HepG2 (cell line): ENCODE measurements around the gene SYNPR. TPM values are rescaled to one million over a fixed set of nuclear protein-coding genes. Genes with fewer than 3 reads are reported as not detected.

Source experiments
- ATAC-seq: fragments of 200-7000 bp; cut with Tn5 transposase; 3 replicates; pipeline ENCODE4 v1.9.1; 2020; ENCODE audit warnings: mild to moderate bottlenecking, moderate library complexity
- BruUV-seq: library from RNA; stranded (reverse); fragments of 400-500 nt; replicated peaks from 2 replicates; lab custom pipeline; 2021; lab: Mats Ljungman, UMichigan
- CTCF ChIA-PET: fragments of 300-600 bp; formaldehyde crosslinking; extraction: SDS; loops from one replicate; lab custom pipeline; 2021; ENCODE audit warnings: low total read pairs, inconsistent platforms, low intra/inter-chr PET ratio; lab: Yijun Ruan, JAX
- POLR2A ChIA-PET: fragments of 350-600 bp; sonication (Branson Sonifier 250); formaldehyde crosslinking; loops from one replicate; lab custom pipeline; 2020; ENCODE audit warnings: antibody characterized with exemption, inconsistent platforms; lab: Yijun Ruan, JAX
- DNase-seq: peaks from one replicate; pipeline ENCODE4 v3.0.0-alpha.2; 2015; ENCODE audit warnings: low spot score
- FAIRE-seq: peaks from 3 replicates; lab custom pipeline; 2011; peaks lifted over from hg19 to GRCh38; lab: Jason Lieb, UNC
- H2AFZ ChIP-seq: one replicate; pipeline ENCODE4 v1.6.1; 2011; ENCODE audit warnings: low read length, inconsistent platforms
- H3K27ac ChIP-seq: fragments of 300-600 bp; 3 replicates; pipeline ENCODE4 v1.8.0; 2011; ENCODE audit warnings: mixed run types, mild to moderate bottlenecking, mixed read lengths, low read length, inconsistent platforms; ENCODE audit not compliant: insufficient read depth; ENCODE audit errors: extremely low read length
- H3K27me3 ChIP-seq, 2 experiments: fragments of 200-600 bp in 1 of 2; 2 replicates in 1 of 2; 3 replicates in 1 of 2; pipeline versions ENCODE4 v1.6.0 to v1.8.0; 2011; ENCODE audit warnings: low read length in 2 of 2, mild to moderate bottlenecking in 2 of 2, moderate library complexity in 2 of 2, inconsistent platforms in 1 of 2; ENCODE audit not compliant: insufficient read depth in 2 of 2, control insufficient read depth in 1 of 2
- H3K36me3 ChIP-seq, 2 experiments: fragments of 200-600 bp in 1 of 2; replicated peaks in 1 of 2; 2 replicates in 1 of 2; 3 replicates in 1 of 2; pipeline versions ENCODE4 v1.5.1 to v1.8.0; 2011; ENCODE audit warnings: low read length in 2 of 2, inconsistent platforms in 1 of 2; ENCODE audit not compliant: insufficient read depth in 2 of 2, control insufficient read depth in 1 of 2
- H3K4me1 ChIP-seq: 2 replicates; pipeline ENCODE4 v1.5.1; 2012; ENCODE audit warnings: low read length, inconsistent platforms; ENCODE audit not compliant: insufficient read depth
- H3K4me2 ChIP-seq: 2 replicates; pipeline ENCODE4 v1.6.0; 2011; ENCODE audit warnings: low read depth, low read length, inconsistent platforms
- H3K4me3 ChIP-seq, 3 experiments: fragments of 200-600 bp in 1 of 3; sonication (generic), shearing (Covaris generic) in 1 of 3; replicated peaks in 1 of 3; 2 replicates each; pipeline ENCODE4 v1.5.1; 2011 to 2016; ENCODE audit warnings: low read length in 3 of 3, inconsistent platforms in 2 of 3, low read depth in 2 of 3, mild to moderate bottlenecking in 2 of 3, control low read depth in 1 of 3, mixed read lengths in 1 of 3; ENCODE audit not compliant: insufficient read depth in 1 of 3
- H3K79me2 ChIP-seq: one replicate; pipeline ENCODE4 v1.6.1; 2011; ENCODE audit warnings: low read length, inconsistent platforms; ENCODE audit not compliant: insufficient read depth
- H3K9ac ChIP-seq: 2 replicates; pipeline ENCODE4 v1.6.0; 2011; ENCODE audit warnings: mild to moderate bottlenecking, low read depth, low read length, inconsistent platforms; ENCODE audit not compliant: insufficient read depth
- H3K9me3 ChIP-seq: 2 replicates; pipeline ENCODE4 v1.5.1; 2012; ENCODE audit warnings: mild to moderate bottlenecking, low read length
- H4K20me1 ChIP-seq: 2 replicates; pipeline ENCODE4 v1.6.0; 2011; ENCODE audit warnings: inconsistent platforms, mild to moderate bottlenecking, low read length, moderate library complexity; ENCODE audit not compliant: insufficient read depth
- SOX13 ChIP-seq, 3 experiments: fragments of 450-650 bp in 1 of 3; sonication (generic) in 1 of 3; formaldehyde crosslinking in 1 of 3; IDR thresholded peaks in 2 of 3; conservative IDR thresholded peaks in 1 of 3; 2 replicates each; pipeline versions ENCODE4 v1.5.0 to v1.6.1; 2016 to 2020; ENCODE audit warnings: antibody characterized with exemption in 1 of 3, mild to moderate bottlenecking in 1 of 3, missing compliant biosample characterization in 1 of 3, missing genetic modification reagents in 1 of 3, moderate library complexity in 1 of 3
- SOX5 ChIP-seq: IDR thresholded peaks from 2 replicates; pipeline ENCODE4 v1.6.1; 2016; ENCODE audit warnings: borderline replicate concordance
- ZC3H13 ChIP-seq: sonication (generic); formaldehyde crosslinking; IDR thresholded peaks from 2 replicates; pipeline ENCODE4 v1.8.1; 2023; ENCODE audit warnings: mild to moderate bottlenecking, missing genetic modification reagents, moderate library complexity
- WGBS: methylation state at CpG from one replicate; pipeline ENCODE4 v1.1.6; 2017; ENCODE audit warnings: low lambda C conversion rate; 5-methylcytosine and 5-hydroxymethylcytosine counted together
- in situ Hi-C: cut with HindIII; loops from 2 replicates; pipeline ENCODE4 v1.10.0; 2017; ENCODE audit warnings: low pct_unique_long_range_greater_than_20kb; ENCODE audit not compliant: extremely low pct_ligation_motif_present
- intact Hi-C: fragments of 100-400 bp; cut with micrococcal nuclease; formaldehyde crosslinking; loops from one replicate; pipeline ENCODE4 v1.10.0; 2022; ENCODE audit not compliant: unreplicated experiment
- polyA plus RNA-seq, 8 experiments: library from polyadenylated mRNA; depleted of rRNA in 3 of 8; stranded (reverse) in 7 of 8; unstranded in 1 of 8; fragments of >200 nt; fragmentation: Illumina TruSeq in 4 of 8; extraction: Trizol in 4 of 8; gene quantifications; 2 replicates each; pipeline versions ENCODE4 v1.2.1 to v1.2.3, GENCODE V29; 2011 to 2016; ENCODE audit warnings: low read depth in 4 of 8, missing spikeins in 1 of 8, mixed read lengths in 1 of 8; ENCODE audit not compliant: insufficient read depth in 1 of 8
- total RNA-seq, 5 experiments: library from RNA; depleted of rRNA; stranded (reverse); fragments of >200 nt; fragmentation: Illumina TruSeq; extraction: Trizol; gene quantifications; 2 replicates each; pipeline ENCODE4 v1.2.3, GENCODE V29; 2016; ENCODE audit warnings: low read depth in 1 of 5
- TF ChIP-seq, protein P1 (sequence below): sonication (generic); formaldehyde crosslinking; IDR thresholded peaks from 2 replicates; pipeline ENCODE4 v1.4.0; 2020; ENCODE audit warnings: missing genetic modification reagents
- TF ChIP-seq, protein P2 (sequence below): sonication (generic); formaldehyde crosslinking; IDR thresholded peaks from 2 replicates; pipeline ENCODE4 v1.4.0; 2020; ENCODE audit warnings: low read depth, mild to moderate bottlenecking, missing genetic modification reagents

The SYNPR gene
- total and polyA plus RNA-seq, 2 of the 13 experiments (the other 11 are each of a cell fraction or from before 2014, with no cell fraction given): 0.04 TPM; not detected in 1

DNA sequence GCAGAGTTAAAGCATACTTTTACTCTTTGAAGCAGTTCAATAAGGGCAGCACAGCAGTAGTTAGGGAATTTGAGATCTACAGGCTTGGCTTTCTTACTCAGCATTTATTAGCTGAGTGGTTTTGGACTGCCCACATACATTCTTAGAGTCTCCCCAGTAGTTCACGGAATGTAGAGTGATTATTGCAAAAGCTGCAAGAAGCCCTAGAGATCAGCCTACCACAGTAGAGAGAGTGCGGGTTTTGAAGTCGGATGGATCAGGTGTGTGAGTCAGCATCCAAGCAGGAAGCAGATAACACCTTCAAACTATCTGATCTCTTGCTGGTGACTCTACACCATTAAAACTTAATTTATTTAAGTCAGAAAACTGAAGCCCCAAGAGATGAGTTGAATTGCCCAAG, 171.9 kb downstream of the SYNPR start (continued):
- TF ChIP-seq, protein P1, sequence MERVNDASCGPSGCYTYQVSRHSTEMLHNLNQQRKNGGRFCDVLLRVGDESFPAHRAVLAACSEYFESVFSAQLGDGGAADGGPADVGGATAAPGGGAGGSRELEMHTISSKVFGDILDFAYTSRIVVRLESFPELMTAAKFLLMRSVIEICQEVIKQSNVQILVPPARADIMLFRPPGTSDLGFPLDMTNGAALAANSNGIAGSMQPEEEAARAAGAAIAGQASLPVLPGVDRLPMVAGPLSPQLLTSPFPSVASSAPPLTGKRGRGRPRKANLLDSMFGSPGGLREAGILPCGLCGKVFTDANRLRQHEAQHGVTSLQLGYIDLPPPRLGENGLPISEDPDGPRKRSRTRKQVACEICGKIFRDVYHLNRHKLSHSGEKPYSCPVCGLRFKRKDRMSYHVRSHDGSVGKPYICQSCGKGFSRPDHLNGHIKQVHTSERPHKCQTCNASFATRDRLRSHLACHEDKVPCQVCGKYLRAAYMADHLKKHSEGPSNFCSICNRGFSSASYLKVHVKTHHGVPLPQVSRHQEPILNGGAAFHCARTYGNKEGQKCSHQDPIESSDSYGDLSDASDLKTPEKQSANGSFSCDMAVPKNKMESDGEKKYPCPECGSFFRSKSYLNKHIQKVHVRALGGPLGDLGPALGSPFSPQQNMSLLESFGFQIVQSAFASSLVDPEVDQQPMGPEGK (CRISPR knock-in tag): no peak
- TF ChIP-seq, protein P2, sequence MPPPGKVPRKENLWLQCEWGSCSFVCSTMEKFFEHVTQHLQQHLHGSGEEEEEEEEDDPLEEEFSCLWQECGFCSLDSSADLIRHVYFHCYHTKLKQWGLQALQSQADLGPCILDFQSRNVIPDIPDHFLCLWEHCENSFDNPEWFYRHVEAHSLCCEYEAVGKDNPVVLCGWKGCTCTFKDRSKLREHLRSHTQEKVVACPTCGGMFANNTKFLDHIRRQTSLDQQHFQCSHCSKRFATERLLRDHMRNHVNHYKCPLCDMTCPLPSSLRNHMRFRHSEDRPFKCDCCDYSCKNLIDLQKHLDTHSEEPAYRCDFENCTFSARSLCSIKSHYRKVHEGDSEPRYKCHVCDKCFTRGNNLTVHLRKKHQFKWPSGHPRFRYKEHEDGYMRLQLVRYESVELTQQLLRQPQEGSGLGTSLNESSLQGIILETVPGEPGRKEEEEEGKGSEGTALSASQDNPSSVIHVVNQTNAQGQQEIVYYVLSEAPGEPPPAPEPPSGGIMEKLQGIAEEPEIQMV (CRISPR knock-in tag): no peak

DNA sequence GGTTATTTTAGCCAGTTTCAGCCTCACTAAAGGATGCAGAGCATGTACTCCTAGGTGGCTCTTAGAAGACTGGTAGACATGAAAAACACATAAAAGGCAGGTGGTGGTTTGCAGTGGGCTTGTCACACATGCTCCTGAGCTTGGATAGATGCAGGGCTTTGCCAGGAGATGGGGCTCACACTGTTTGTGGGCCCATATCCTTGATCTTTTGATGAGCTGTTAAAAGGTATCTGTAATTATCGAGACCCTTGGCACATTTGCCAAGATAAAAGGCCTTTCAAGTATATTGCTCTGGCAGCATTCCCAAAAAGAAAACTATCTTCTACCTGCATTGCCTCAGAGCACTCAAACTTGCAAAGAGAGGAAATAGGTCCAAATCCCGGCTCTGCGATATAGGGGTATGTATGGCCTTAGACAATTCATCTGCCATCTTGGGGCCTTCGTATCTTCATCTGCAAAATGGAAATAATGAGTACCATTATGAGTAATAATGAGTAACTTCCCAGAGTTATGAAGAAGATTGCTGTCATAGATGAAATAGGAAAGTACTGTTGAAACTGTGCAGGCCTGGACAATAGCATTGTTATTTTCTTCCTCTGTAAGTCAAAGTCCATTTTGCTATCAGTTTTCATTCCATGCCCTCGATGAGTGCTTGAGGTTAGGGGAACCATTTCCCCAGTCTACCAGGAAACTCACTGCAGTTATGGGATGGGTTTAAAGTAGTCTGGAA, 172.7 kb downstream of the SYNPR start:
- Histone ChIP-seq H3K4me2 (no peak overlapping the region), H3K36me3 (no peaks in the 10 kb centered on the region), H3K4me3 (no peak overlapping the region), H3K9me3 (no peaks in the 10 kb centered on the region), H2AFZ (no peak overlapping the region), H4K20me1 (no peaks in the 10 kb centered on the region), H3K9ac (no peak overlapping the region), H3K79me2 (no peaks in the 10 kb centered on the region), H3K27me3 (no peaks in the 10 kb centered on the region), H3K27ac (no peak overlapping the region), H3K4me1 (no peaks in the 10 kb centered on the region)
- no TSS peak for BruUV-seq
- intact Hi-C loops: no loop called here
- in situ Hi-C loops: no loop called here
- DNase-seq (no peak), FAIRE-seq (no peak), ATAC-seq (no peak)
- CTCF ChIA-PET: no interaction called here
- POLR2A ChIA-PET: no interaction called here
- TF ChIP-seq ZC3H13 (CRISPR knock-in tag): no peak
- TF ChIP-seq SOX13 (IDR thresholded peaks at IDR 0.05): no peak
- peak in 1 of 2 experiments; percentile 23; a peak in 1 of 4 replicates for TF ChIP-seq SOX13 (CRISPR knock-in tag; conservative IDR thresholded peaks at IDR 0.05 in 1 of 2, IDR thresholded peaks at IDR 0.05 in 1 of 2)
- TF ChIP-seq SOX5: peak; percentile 29; the same call in 1 of the 2 replicates
- 11% methylated on average over 5 of the region's 5 CpGs for WGBS
